Liver (tissue), 9 donors: Measurements from ENCODE around the gene CYP11A1. TPM values are rescaled to one million over a fixed set of nuclear protein-coding genes. Genes with fewer than 3 reads are reported as not detected.

ENCODE experiments used
- DNase-seq: peaks from one replicate; pipeline ENCODE4 v3.0.0-alpha.2; 2017; ENCODE audit warnings: low spot score
- H3K27ac ChIP-seq, 2 donors: one replicate each; pipeline ENCODE4 v1.7.0; 2013; ENCODE audit warnings: inconsistent platforms in 2 of 2, low read length in 2 of 2, control low read depth in 1 of 2, low read depth in 1 of 2, mild to moderate bottlenecking in 1 of 2
- H3K27me3 ChIP-seq, 4 donors: one replicate each; pipeline versions ENCODE4 v1.6.1 to v1.7.0; 2013; ENCODE audit warnings: low read length in 3 of 4, inconsistent platforms in 1 of 4, mild to moderate bottlenecking in 1 of 4, moderate library complexity in 1 of 4; ENCODE audit not compliant: control insufficient read depth in 4 of 4, insufficient read depth in 4 of 4
- H3K36me3 ChIP-seq, 4 donors: one replicate each; pipeline versions ENCODE4 v1.6.1 to v1.7.0; 2013; ENCODE audit warnings: low read length in 3 of 4, mild to moderate bottlenecking in 3 of 4, low read depth in 1 of 4, moderate library complexity in 1 of 4; ENCODE audit not compliant: control insufficient read depth in 4 of 4, insufficient read depth in 3 of 4
- H3K4me1 ChIP-seq, 4 donors: one replicate each; pipeline versions ENCODE4 v1.6.1 to v1.7.0; 2013; ENCODE audit warnings: low read length in 3 of 4, mild to moderate bottlenecking in 3 of 4, moderate library complexity in 1 of 4; ENCODE audit not compliant: control insufficient read depth in 4 of 4, insufficient read depth in 4 of 4
- H3K4me3 ChIP-seq, 3 donors: one replicate each; pipeline versions ENCODE4 v1.6.1 to v1.7.0; 2013; ENCODE audit warnings: low read length in 3 of 3, control low read depth in 1 of 3, low read depth in 1 of 3, mild to moderate bottlenecking in 1 of 3
- H3K9ac ChIP-seq, 2 donors: one replicate each; pipeline ENCODE4 v1.7.0; 2013; ENCODE audit warnings: low read length in 2 of 2, mild to moderate bottlenecking in 2 of 2, moderate library complexity in 2 of 2, control low read depth in 1 of 2, low read depth in 1 of 2
- H3K9me3 ChIP-seq, 4 donors: one replicate each; pipeline versions ENCODE4 v1.6.1 to v1.7.0; 2013; ENCODE audit warnings: low read length in 3 of 4; ENCODE audit not compliant: control insufficient read depth in 4 of 4
- EGR1 ChIP-seq, 2 donors: IDR thresholded peaks; 2 replicates each; pipeline ENCODE4 v1.6.1; 2016 to 2018; ENCODE audit warnings: antibody characterized with exemption in 2 of 2, low read depth in 2 of 2
- FOXA1 ChIP-seq: IDR thresholded peaks from 2 replicates; pipeline ENCODE4 v1.6.1; 2016; ENCODE audit warnings: antibody characterized with exemption
- HNF4A ChIP-seq, 2 donors: conservative IDR thresholded peaks; 2 replicates each; pipeline ENCODE4 v1.6.1; 2016; ENCODE audit warnings: antibody characterized with exemption in 2 of 2, mild to moderate bottlenecking in 2 of 2
- JUND ChIP-seq, 2 donors: IDR thresholded peaks; 2 replicates each; pipeline ENCODE4 v1.6.1; 2016; ENCODE audit warnings: antibody characterized with exemption in 2 of 2
- MAX ChIP-seq: IDR thresholded peaks from 2 replicates; pipeline ENCODE4 v1.6.1; 2016; ENCODE audit warnings: antibody characterized with exemption
- NR2F2 ChIP-seq: IDR thresholded peaks from 2 replicates; pipeline ENCODE4 v1.6.1; 2016; ENCODE audit warnings: antibody characterized with exemption
- RAD21 ChIP-seq, 2 donors: IDR thresholded peaks; 2 replicates each; pipeline ENCODE4 v1.6.1; 2016; ENCODE audit warnings: antibody characterized with exemption in 2 of 2, mild to moderate bottlenecking in 2 of 2
- REST ChIP-seq: IDR thresholded peaks from 2 replicates; pipeline ENCODE4 v1.6.1; 2016; ENCODE audit warnings: antibody characterized with exemption, mild to moderate bottlenecking
- SP1 ChIP-seq: IDR thresholded peaks from 2 replicates; pipeline ENCODE4 v1.6.1; 2018; ENCODE audit warnings: antibody characterized with exemption, mild to moderate bottlenecking
- TAF1 ChIP-seq: conservative IDR thresholded peaks from 2 replicates; pipeline ENCODE4 v1.6.1; 2016; ENCODE audit warnings: antibody characterized with exemption, mild to moderate bottlenecking
- WGBS: extraction: QIAGEN DNeasy Blood & Tissue Kit; methylation state at CpG from one replicate; pipeline ENCODE4 v1.1.7; 2013; 5-methylcytosine and 5-hydroxymethylcytosine counted together
- polyA plus RNA-seq, 2 donors: library from polyadenylated mRNA; stranded (reverse) in 1 of 2; unstranded in 1 of 2; fragments of 200-250 nt in 1 of 2; fragments of >200 nt in 1 of 2; fragmentation: Nextera tagmentation in 1 of 2; extraction: Ambion mirVana in 1 of 2; gene quantifications; one replicate each; pipeline versions ENCODE4 v1.2.1 to v1.2.3, GENCODE V29; 2013 to 2015
- total RNA-seq, 2 donors: library from RNA; depleted of rRNA; stranded (reverse); fragments of >200 nt; gene quantifications; one replicate each; pipeline ENCODE4 v1.2.3, GENCODE V29; 2014
- TF ChIP-seq, protein P1 (sequence below): IDR thresholded peaks from 2 replicates; pipeline ENCODE4 v1.6.1; 2016; ENCODE audit warnings: antibody characterized with exemption
- TF ChIP-seq, protein P2 (sequence below): fragments of 150-350 bp; IDR thresholded peaks from 2 replicates; pipeline ENCODE4 v1.5.1; 2017; ENCODE audit warnings: improper control_type of control experiment, low read depth, low read length; ENCODE audit not compliant: missing input control
- donor health status: healthy.
- donor health status: healthy.
- donor health status: healthy.
- donor health status: healthy.
- donor health status: healthy.

Gene CYP11A1
- total and polyA plus RNA-seq, 4 donors: 0.47 to 2.3 (median 1.9) TPM

DNA sequence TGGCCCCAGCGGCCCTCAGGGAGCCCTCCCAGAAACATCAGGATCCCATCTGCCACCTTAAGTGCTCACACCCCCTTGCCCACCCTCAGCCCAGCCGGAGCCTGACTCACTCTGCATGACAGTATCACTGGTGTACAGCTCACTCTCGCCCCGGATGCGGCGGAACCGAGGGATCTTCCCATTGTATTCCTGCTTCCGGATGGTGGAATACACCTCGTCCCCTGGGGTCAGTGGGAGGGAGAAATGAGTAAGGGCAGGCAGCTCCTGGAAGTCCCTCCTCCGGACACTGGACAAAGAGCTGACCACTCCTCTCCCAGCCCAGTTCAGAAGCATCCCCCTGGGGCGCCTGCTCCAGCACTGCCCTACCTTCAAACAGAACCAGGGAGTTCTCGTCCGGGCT lies 49.8 kb upstream of the CYP11A1 start:
- WGBS: 97% methylated on average over 13 of the region's 13 CpGs
- H3K4me1 ChIP-seq: peaks cover 0 to 7% (median 2%) of the 10 kb centered on the region in 4 donors

More for the DNA sequence above, 49.8 kb upstream of the CYP11A1 start:
- no peak for DNase-seq
- H3K27me3 ChIP-seq: no peaks in the 10 kb centered on the region
- H3K4me3 ChIP-seq: no peak overlapping the region
- TF ChIP-seq MAX: no peak
- no peak for TF ChIP-seq EGR1 (IDR thresholded peaks at IDR 0.05; ENCODE audit: low read depth in 2 of 2)
- no peak for TF ChIP-seq SP1
- TF ChIP-seq, protein P1, sequence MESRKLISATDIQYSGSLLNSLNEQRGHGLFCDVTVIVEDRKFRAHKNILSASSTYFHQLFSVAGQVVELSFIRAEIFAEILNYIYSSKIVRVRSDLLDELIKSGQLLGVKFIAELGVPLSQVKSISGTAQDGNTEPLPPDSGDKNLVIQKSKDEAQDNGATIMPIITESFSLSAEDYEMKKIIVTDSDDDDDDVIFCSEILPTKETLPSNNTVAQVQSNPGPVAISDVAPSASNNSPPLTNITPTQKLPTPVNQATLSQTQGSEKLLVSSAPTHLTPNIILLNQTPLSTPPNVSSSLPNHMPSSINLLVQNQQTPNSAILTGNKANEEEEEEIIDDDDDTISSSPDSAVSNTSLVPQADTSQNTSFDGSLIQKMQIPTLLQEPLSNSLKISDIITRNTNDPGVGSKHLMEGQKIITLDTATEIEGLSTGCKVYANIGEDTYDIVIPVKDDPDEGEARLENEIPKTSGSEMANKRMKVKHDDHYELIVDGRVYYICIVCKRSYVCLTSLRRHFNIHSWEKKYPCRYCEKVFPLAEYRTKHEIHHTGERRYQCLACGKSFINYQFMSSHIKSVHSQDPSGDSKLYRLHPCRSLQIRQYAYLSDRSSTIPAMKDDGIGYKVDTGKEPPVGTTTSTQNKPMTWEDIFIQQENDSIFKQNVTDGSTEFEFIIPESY: no peak
- no peak for TF ChIP-seq HNF4A (conservative IDR thresholded peaks at IDR 0.05)
- TF ChIP-seq REST: no peak
- no peak for TF ChIP-seq JUND (IDR thresholded peaks at IDR 0.05)
- TF ChIP-seq RAD21 (IDR thresholded peaks at IDR 0.05): no peak
- TF ChIP-seq TAF1: no peak
- TF ChIP-seq, protein P2, sequence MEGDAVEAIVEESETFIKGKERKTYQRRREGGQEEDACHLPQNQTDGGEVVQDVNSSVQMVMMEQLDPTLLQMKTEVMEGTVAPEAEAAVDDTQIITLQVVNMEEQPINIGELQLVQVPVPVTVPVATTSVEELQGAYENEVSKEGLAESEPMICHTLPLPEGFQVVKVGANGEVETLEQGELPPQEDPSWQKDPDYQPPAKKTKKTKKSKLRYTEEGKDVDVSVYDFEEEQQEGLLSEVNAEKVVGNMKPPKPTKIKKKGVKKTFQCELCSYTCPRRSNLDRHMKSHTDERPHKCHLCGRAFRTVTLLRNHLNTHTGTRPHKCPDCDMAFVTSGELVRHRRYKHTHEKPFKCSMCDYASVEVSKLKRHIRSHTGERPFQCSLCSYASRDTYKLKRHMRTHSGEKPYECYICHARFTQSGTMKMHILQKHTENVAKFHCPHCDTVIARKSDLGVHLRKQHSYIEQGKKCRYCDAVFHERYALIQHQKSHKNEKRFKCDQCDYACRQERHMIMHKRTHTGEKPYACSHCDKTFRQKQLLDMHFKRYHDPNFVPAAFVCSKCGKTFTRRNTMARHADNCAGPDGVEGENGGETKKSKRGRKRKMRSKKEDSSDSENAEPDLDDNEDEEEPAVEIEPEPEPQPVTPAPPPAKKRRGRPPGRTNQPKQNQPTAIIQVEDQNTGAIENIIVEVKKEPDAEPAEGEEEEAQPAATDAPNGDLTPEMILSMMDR: no peak
- no peak for TF ChIP-seq NR2F2
- no peak for TF ChIP-seq FOXA1
- no peaks in the 10 kb centered on the region for H3K9me3 ChIP-seq
- no peak overlapping the region for H3K9ac ChIP-seq
- H3K36me3 ChIP-seq: no peaks in the 10 kb centered on the region
- H3K27ac ChIP-seq: no peak overlapping the region
